KMS-11 (cell line): ENCODE measurements around the gene ZNF213.

ENCODE experiments used
- H2AFZ ChIP-seq: fragments of 200-600 bp; sonication (generic); 2 replicates; pipeline ENCODE4 v1.6.1; 2016; ENCODE audit warnings: antibody characterized with exemption, mixed run types, low read depth
- H3K27ac ChIP-seq: fragments of 200-600 bp; sonication (generic); 2 replicates; pipeline ENCODE4 v1.6.1; 2016; ENCODE audit warnings: mild to moderate bottlenecking, mixed run types
- H3K27me3 ChIP-seq: fragments of 200-600 bp; sonication (generic); 2 replicates; pipeline ENCODE4 v1.6.1; 2017; ENCODE audit warnings: mild to moderate bottlenecking, low read depth, mixed run types, moderate library complexity; ENCODE audit not compliant: insufficient read depth
- H3K36me3 ChIP-seq: fragments of 200-600 bp; sonication (generic); 2 replicates; pipeline ENCODE4 v1.6.1; 2017; ENCODE audit warnings: mild to moderate bottlenecking, mixed run types; ENCODE audit not compliant: insufficient read depth
- H3K4me1 ChIP-seq: fragments of 200-600 bp; sonication (generic); 2 replicates; pipeline ENCODE4 v1.6.1; 2016; ENCODE audit warnings: mild to moderate bottlenecking, low read depth, mixed run types; ENCODE audit not compliant: poor library complexity, severe bottlenecking
- H3K4me2 ChIP-seq: fragments of 200-600 bp; sonication (generic); 2 replicates; pipeline ENCODE4 v1.7.0; 2016; ENCODE audit warnings: mild to moderate bottlenecking, mixed run types
- H3K4me3 ChIP-seq: fragments of 200-600 bp; sonication (generic); IDR thresholded peaks from 2 replicates; pipeline ENCODE4 v1.6.1; 2017; ENCODE audit warnings: low read depth, low read length, mixed read lengths; ENCODE audit not compliant: insufficient read depth
- H3K79me2 ChIP-seq: fragments of 200-600 bp; sonication (generic); 2 replicates; pipeline ENCODE4 v1.6.1; 2016; ENCODE audit warnings: low read depth, mixed run types; ENCODE audit not compliant: insufficient read depth
- H3K9ac ChIP-seq: fragments of 200-600 bp; sonication (generic); 2 replicates; pipeline ENCODE4 v1.6.1; 2016; ENCODE audit warnings: mild to moderate bottlenecking, mixed run types
- H4K20me1 ChIP-seq: fragments of 200-600 bp; sonication (generic); 2 replicates; pipeline ENCODE4 v1.6.1; 2016; ENCODE audit warnings: mild to moderate bottlenecking, mixed run types; ENCODE audit not compliant: insufficient read depth
- TF ChIP-seq, protein P1 (sequence below): fragments of 200-600 bp; sonication (generic); conservative IDR thresholded peaks from 2 replicates; pipeline ENCODE4 v1.6.1; 2017; ENCODE audit warnings: low read depth, mild to moderate bottlenecking, antibody characterized with exemption, low read length, moderate library complexity, mixed read lengths

ZNF213 gene

GRCh38 chr16:3188925-3189825, 54.3 kb downstream of the ZNF213 start:
- Histone ChIP-seq H3K27me3 (no peaks in the 10 kb centered on the region; the same call in 1 of the 2 replicates), H3K4me1 (peaks cover 32% of the 10 kb centered on the region), H2AFZ (peak overlapping the region; percentile 79), H3K4me2 (peak overlapping the region; percentile 97), H3K27ac (peak overlapping the region; percentile 72), H3K9ac (peak overlapping the region; percentile 57), H4K20me1 (no peaks in the 10 kb centered on the region), H3K79me2 (no peaks in the 10 kb centered on the region), H3K36me3 (no peaks in the 10 kb centered on the region), H3K4me3 (no peak overlapping the region)
- TF ChIP-seq, protein P1, sequence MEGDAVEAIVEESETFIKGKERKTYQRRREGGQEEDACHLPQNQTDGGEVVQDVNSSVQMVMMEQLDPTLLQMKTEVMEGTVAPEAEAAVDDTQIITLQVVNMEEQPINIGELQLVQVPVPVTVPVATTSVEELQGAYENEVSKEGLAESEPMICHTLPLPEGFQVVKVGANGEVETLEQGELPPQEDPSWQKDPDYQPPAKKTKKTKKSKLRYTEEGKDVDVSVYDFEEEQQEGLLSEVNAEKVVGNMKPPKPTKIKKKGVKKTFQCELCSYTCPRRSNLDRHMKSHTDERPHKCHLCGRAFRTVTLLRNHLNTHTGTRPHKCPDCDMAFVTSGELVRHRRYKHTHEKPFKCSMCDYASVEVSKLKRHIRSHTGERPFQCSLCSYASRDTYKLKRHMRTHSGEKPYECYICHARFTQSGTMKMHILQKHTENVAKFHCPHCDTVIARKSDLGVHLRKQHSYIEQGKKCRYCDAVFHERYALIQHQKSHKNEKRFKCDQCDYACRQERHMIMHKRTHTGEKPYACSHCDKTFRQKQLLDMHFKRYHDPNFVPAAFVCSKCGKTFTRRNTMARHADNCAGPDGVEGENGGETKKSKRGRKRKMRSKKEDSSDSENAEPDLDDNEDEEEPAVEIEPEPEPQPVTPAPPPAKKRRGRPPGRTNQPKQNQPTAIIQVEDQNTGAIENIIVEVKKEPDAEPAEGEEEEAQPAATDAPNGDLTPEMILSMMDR: no peak

GRCh38 chr16:3189869-3190268, 55.0 kb downstream of the ZNF213 start:
- Histone ChIP-seq H3K27ac (peak overlapping the region; percentile 4; the same call in 1 of the 2 replicates), H2AFZ (peak overlapping the region; percentile 35; the same call in 1 of the 2 replicates), H3K27me3 (no peaks in the 10 kb centered on the region; the same call in 1 of the 2 replicates), H3K4me1 (peaks cover 25% of the 10 kb centered on the region), H3K36me3 (no peaks in the 10 kb centered on the region), H3K4me2 (peak overlapping the region; percentile 97), H3K79me2 (no peaks in the 10 kb centered on the region), H3K9ac (no peak overlapping the region), H4K20me1 (no peaks in the 10 kb centered on the region), H3K4me3 (no peak overlapping the region)
- TF ChIP-seq, protein P1: no peak

DNA sequence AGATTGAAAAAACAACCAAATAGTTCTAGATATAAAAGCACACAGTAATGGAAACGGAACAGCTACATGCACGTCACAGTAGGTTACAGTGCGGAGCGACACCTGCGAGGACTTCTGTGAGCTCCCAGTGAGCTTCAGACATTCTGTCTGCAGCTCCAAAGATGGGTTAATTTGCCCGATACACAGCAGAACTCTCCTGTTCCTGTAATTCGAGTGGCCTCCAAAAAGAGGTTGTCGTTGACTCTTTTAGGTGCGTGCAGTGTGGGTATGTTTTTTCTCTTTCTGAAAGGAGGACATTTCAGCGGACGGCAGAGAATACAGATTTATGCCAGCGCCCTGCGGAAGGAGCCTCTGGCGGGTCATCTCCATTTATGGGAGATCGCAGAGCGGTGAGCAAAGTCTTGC, 56.1 kb downstream of the ZNF213 start:
- peaks cover 19% of the 10 kb centered on the region for H3K4me1 ChIP-seq
- no peaks in the 10 kb centered on the region for H4K20me1 ChIP-seq
- H3K36me3 ChIP-seq: no peaks in the 10 kb centered on the region
- TF ChIP-seq, protein P1: no peak
- no peaks in the 10 kb centered on the region; the same call in 1 of the 2 replicates for H3K27me3 ChIP-seq
- H3K4me3 ChIP-seq: no peak overlapping the region
- no peak overlapping the region for H2AFZ ChIP-seq
- H3K79me2 ChIP-seq: no peaks in the 10 kb centered on the region
- H3K4me2 ChIP-seq: no peak overlapping the region
- no peak overlapping the region for H3K27ac ChIP-seq
- H3K9ac ChIP-seq: no peak overlapping the region
